ENCODE data around the gene MRPL12. TPM values are rescaled to one million over a fixed set of nuclear protein-coding genes. Genes with fewer than 3 reads are reported as not detected.

MRPL12 gene
- total RNA-seq, 2 donors from 2014 or later = 53.4 to 63.5 TPM

- TF ChIP-seq CTCF (IDR thresholded peaks at IDR 0.05) = peak in 1 of 4 experiments; percentile 30
- peak; percentile 66 for TF ChIP-seq POLR2A (IDR thresholded peaks at IDR 0.05)
- TF ChIP-seq POLR2AphosphoS5 (IDR thresholded peaks at IDR 0.05) = peak; percentile 98
- DNase-seq (ENCODE audit: low spot score) = peak; percentile 98
- peaks cover 11% of the 10 kb centered on the region for H3K4me1 ChIP-seq (replicated peaks)
- H3K4me3 ChIP-seq = peak within 1 kb of the TSS; percentile 96 to 97
- H3K27me3 ChIP-seq (replicated peaks; ENCODE audit: insufficient read depth) = no peaks in the 10 kb centered on the region
- no peaks in the 10 kb centered on the region for H3K9me3 ChIP-seq
- H3K36me3 ChIP-seq = peaks cover 0 to 22% of the 10 kb centered on the region in 2 donors
- peak within 1 kb of the TSS; percentile 62 to 66 for H3K27ac ChIP-seq
- WGBS = under 1% methylated on average over 66 of the region's 112 CpGs
- intact Hi-C loops (cut with DNase I) = no loop called here
These were observed 19.4 kb upstream of the MRPL12 start, which contains the start of the genes ARL16 and HGS for GRCh38 chr17:81683584-81684441. TSS of gene ARL16 (minus strand) at chr17:81683797. CDS start at chr17:81683753, 44 bp downstream. TSS of gene HGS (plus strand) at chr17:81684011. CDS start at chr17:81684067, 56 bp downstream.

GRCh38 chr17:81684442-81684911 is 18.7 kb upstream of the MRPL12 start:
- TF ChIP-seq POLR2A (IDR thresholded peaks at IDR 0.05) (no peak), POLR2AphosphoS5 (IDR thresholded peaks at IDR 0.05) (no peak), CTCF (IDR thresholded peaks at IDR 0.05) (no peak)
- DNase-seq (ENCODE audit: low spot score) = no peak
- intact Hi-C loops (cut with DNase I) = no loop called here
- Histone ChIP-seq H3K4me1 (replicated peaks) (peaks cover 11% of the 10 kb centered on the region), H3K9me3 (no peaks in the 10 kb centered on the region), H3K4me3 (peak overlapping the region; percentile 96 to 97), H3K27ac (peak overlapping the region; percentile 56 to 62), H3K27me3 (replicated peaks; ENCODE audit: insufficient read depth) (no peaks in the 10 kb centered on the region), H3K36me3 (peaks cover 0 to 24% of the 10 kb centered on the region in 2 donors)
- WGBS = under 1% methylated on average over 16 of the region's 16 CpGs

- DNase-seq (ENCODE audit: low spot score) = no peak
- H3K9me3 ChIP-seq = no peaks in the 10 kb centered on the region
- no peaks in the 10 kb centered on the region for H3K27me3 ChIP-seq (replicated peaks; ENCODE audit: insufficient read depth)
- peaks cover 11% of the 10 kb centered on the region for H3K4me1 ChIP-seq (replicated peaks)
- intact Hi-C loops (cut with DNase I) = no loop called here
- H3K27ac ChIP-seq = no peak overlapping the region
- H3K36me3 ChIP-seq = peaks cover 0 to 29% of the 10 kb centered on the region in 2 donors
- H3K4me3 ChIP-seq = peak overlapping the region; percentile 96 to 97
- 72% methylated on average over 12 of the region's 12 CpGs for WGBS
- TF ChIP-seq CTCF (IDR thresholded peaks at IDR 0.05) (no peak), POLR2AphosphoS5 (IDR thresholded peaks at IDR 0.05) (no peak), POLR2A (IDR thresholded peaks at IDR 0.05) (no peak)
These were observed 18.1 kb upstream of the MRPL12 start for GRCh38 chr17:81685108-81685507.

- DNase-seq (ENCODE audit: low spot score) = no peak
- Histone ChIP-seq H3K4me3 (no peak overlapping the region), H3K27me3 (replicated peaks; ENCODE audit: insufficient read depth) (no peaks in the 10 kb centered on the region), H3K4me1 (replicated peaks) (peaks cover 11% of the 10 kb centered on the region), H3K9me3 (no peaks in the 10 kb centered on the region), H3K27ac (no peak overlapping the region), H3K36me3 (peaks cover 3 to 42% of the 10 kb centered on the region in 2 donors)
- 85% methylated on average over 17 of the region's 20 CpGs for WGBS
- intact Hi-C loops (cut with DNase I) = no loop called here
- TF ChIP-seq POLR2AphosphoS5 (IDR thresholded peaks at IDR 0.05) = no peak
- TF ChIP-seq CTCF (IDR thresholded peaks at IDR 0.05) = no peak
- TF ChIP-seq POLR2A (IDR thresholded peaks at IDR 0.05) = no peak
These were observed 16.6 kb upstream of the MRPL12 start for GRCh38 chr17:81686614-81687013.
